Subcutaneous abdominal adipose tissue (tissue), 5 donors: Measurements from ENCODE around the gene PISD.

Experiments used
- H3K27ac ChIP-seq: one replicate; pipeline ENCODE4 v1.7.0; 2013; ENCODE audit warnings: low read depth, mild to moderate bottlenecking, inconsistent platforms, low read length, moderate library complexity
- H3K27me3 ChIP-seq, 5 donors: one replicate each; pipeline ENCODE4 v1.7.0; 2013; ENCODE audit warnings: low read length in 5 of 5, inconsistent platforms in 1 of 5; ENCODE audit not compliant: control insufficient read depth in 5 of 5, insufficient read depth in 4 of 5
- H3K36me3 ChIP-seq, 5 donors: one replicate each; pipeline ENCODE4 v1.7.0; 2013; ENCODE audit warnings: low read length in 5 of 5; ENCODE audit not compliant: control insufficient read depth in 5 of 5, insufficient read depth in 5 of 5
- H3K4me1 ChIP-seq, 5 donors: one replicate each; pipeline ENCODE4 v1.7.0; 2013; ENCODE audit warnings: low read length in 5 of 5, mild to moderate bottlenecking in 3 of 5, moderate library complexity in 1 of 5; ENCODE audit not compliant: control insufficient read depth in 5 of 5, insufficient read depth in 5 of 5
- H3K4me3 ChIP-seq, 5 donors: one replicate each; pipeline ENCODE4 v1.7.0; 2013; ENCODE audit warnings: low read length in 5 of 5, low read depth in 1 of 5
- H3K9ac ChIP-seq, 5 donors: one replicate each; pipeline ENCODE4 v1.7.0; 2013; ENCODE audit warnings: low read length in 5 of 5, mild to moderate bottlenecking in 4 of 5, moderate library complexity in 3 of 5
- H3K9me3 ChIP-seq, 5 donors: one replicate each; pipeline ENCODE4 v1.7.0; 2013; ENCODE audit warnings: low read length in 5 of 5; ENCODE audit not compliant: control insufficient read depth in 5 of 5
- donor health status: healthy.
- donor health status: healthy.
- donor health status: healthy.
- donor health status: healthy.
- donor health status: healthy.

Gene PISD

GRCh38 chr22:31612891-31613285 lies 49.1 kb downstream of the PISD start:
- Histone ChIP-seq H3K4me1 (peaks cover 13 to 39% (median 37%) of the 10 kb centered on the region in 5 donors), H3K36me3 (peaks cover 0 to 37% (median 20%) of the 10 kb centered on the region in 5 donors), H3K27ac (no peak overlapping the region), H3K9ac (no peak overlapping the region), H3K9me3 (no peaks in the 10 kb centered on the region), H3K27me3 (no peaks in the 10 kb centered on the region), H3K4me3 (no peak overlapping the region)

GRCh38 chr22:31611061-31611760 lies 50.8 kb downstream of the PISD start:
- Histone ChIP-seq H3K27me3 (no peaks in the 10 kb centered on the region), H3K36me3 (peaks cover 0 to 25% (median 5%) of the 10 kb centered on the region in 5 donors), H3K4me3 (no peak overlapping the region), H3K9ac (no peak overlapping the region), H3K4me1 (peaks cover 9 to 29% (median 27%) of the 10 kb centered on the region in 5 donors), H3K27ac (no peak overlapping the region), H3K9me3 (no peaks in the 10 kb centered on the region)

- Histone ChIP-seq H3K9me3 (no peaks in the 10 kb centered on the region), H3K4me1 (peaks cover 4 to 23% (median 21%) of the 10 kb centered on the region in 5 donors), H3K9ac (no peak overlapping the region), H3K27me3 (no peaks in the 10 kb centered on the region), H3K4me3 (no peak overlapping the region), H3K36me3 (peaks cover 0 to 25% (median 5%) of the 10 kb centered on the region in 5 donors), H3K27ac (no peak overlapping the region)
These were observed 51.4 kb downstream of the PISD start for GRCh38 chr22:31610611-31611010.

GRCh38 chr22:31609716-31610115 lies 52.3 kb downstream of the PISD start:
- no peaks in the 10 kb centered on the region for H3K9me3 ChIP-seq
- no peak overlapping the region for H3K27ac ChIP-seq
- H3K4me3 ChIP-seq, result no peak overlapping the region
- H3K27me3 ChIP-seq, result no peaks in the 10 kb centered on the region
- H3K9ac ChIP-seq, result no peak overlapping the region
- H3K36me3 ChIP-seq, result peaks cover 0 to 31% (median 7%) of the 10 kb centered on the region in 5 donors
- H3K4me1 ChIP-seq, result peaks cover 0 to 14% (median 12%) of the 10 kb centered on the region in 5 donors

GRCh38 chr22:31607696-31608095 lies 54.3 kb downstream of the PISD start:
- H3K4me1 ChIP-seq, result peaks cover 0 to 6% (median 3%) of the 10 kb centered on the region in 5 donors
- no peaks in the 10 kb centered on the region for H3K27me3 ChIP-seq
- H3K4me3 ChIP-seq, result no peak overlapping the region
- H3K9me3 ChIP-seq, result no peaks in the 10 kb centered on the region
- H3K27ac ChIP-seq, result no peak overlapping the region
- H3K36me3 ChIP-seq, result peaks cover 0 to 46% (median 9%) of the 10 kb centered on the region in 5 donors
- no peak overlapping the region for H3K9ac ChIP-seq

- peaks cover 0 to 45% (median 13%) of the 10 kb centered on the region in 5 donors for H3K36me3 ChIP-seq
- no peaks in the 10 kb centered on the region for H3K27me3 ChIP-seq
- H3K4me1 ChIP-seq, result peaks cover 0 to 11% (median 3%) of the 10 kb centered on the region in 5 donors
- H3K27ac ChIP-seq, result no peak overlapping the region
- no peaks in the 10 kb centered on the region for H3K9me3 ChIP-seq
- H3K4me3 ChIP-seq, result no peak overlapping the region
- no peak overlapping the region for H3K9ac ChIP-seq
These were observed 56.0 kb downstream of the PISD start for GRCh38 chr22:31605851-31606585.

DNA sequence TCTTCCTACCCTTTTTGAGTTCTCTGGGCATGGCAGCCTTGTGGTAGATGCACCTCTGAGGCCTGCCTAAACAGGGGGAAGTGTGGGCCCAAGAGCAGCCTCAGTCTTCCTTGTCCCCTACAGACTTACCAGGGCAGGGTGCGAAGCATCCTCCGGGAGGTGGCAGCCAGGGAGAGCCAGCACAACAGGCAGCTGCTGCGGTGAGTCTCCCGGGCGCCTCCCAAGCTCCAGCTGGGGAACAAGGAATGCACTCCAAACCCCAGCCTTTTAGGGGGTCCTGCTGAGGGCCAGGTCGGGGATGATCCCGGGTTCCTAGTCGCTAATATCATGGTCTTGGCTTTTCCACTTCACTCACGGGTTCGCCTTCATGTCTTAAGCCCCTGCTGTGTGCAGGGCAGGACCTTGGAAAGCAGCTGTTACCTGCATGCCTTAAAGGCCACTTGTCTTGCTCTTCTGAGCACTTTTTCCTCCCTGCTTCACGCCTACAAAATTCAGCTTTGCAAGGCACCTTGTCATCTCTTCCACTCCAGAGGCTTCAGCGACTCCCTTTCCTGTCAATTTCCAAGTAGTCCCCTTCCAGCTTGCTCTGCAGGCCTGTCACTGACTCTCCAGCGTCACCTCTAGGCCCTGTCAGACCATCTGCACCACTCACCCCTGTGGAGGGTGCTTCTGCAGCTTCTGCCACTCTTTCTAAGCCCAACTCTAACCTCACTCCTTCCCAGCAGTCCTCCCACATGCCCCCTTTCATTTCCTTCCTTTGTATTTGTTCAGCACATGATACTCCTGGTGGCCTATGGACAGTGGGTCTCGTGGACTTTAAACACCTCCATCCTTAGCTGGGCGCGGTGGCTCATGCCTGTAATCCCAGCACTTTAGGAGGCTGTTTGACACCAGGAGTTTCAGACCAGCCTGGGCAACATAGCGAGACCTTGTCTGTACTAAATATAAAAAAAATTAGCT lies 57.0 kb downstream of the PISD start:
- H3K36me3 ChIP-seq, result peaks cover 0 to 38% (median 13%) of the 10 kb centered on the region in 5 donors
- no peak overlapping the region for H3K27ac ChIP-seq
- no peaks in the 10 kb centered on the region for H3K9me3 ChIP-seq
- H3K4me1 ChIP-seq, result peaks cover 0 to 5% (median 0%) of the 10 kb centered on the region in 5 donors
- no peaks in the 10 kb centered on the region for H3K27me3 ChIP-seq
- no peak overlapping the region for H3K4me3 ChIP-seq
- no peak overlapping the region for H3K9ac ChIP-seq

- Histone ChIP-seq H3K4me3 (no peak overlapping the region), H3K27ac (no peak overlapping the region)
These were observed 57.8 kb downstream of the PISD start for GRCh38 chr22:31604137-31604705.

GRCh38 chr22:31603574-31603973 lies 58.4 kb downstream of the PISD start:
- H3K4me3 ChIP-seq, result no peak overlapping the region
- H3K4me1 ChIP-seq, result peaks cover 0 to 5% (median 0%) of the 10 kb centered on the region in 5 donors
- no peak overlapping the region for H3K9ac ChIP-seq
- H3K9me3 ChIP-seq, result no peaks in the 10 kb centered on the region
- H3K36me3 ChIP-seq, result peaks cover 0 to 38% (median 13%) of the 10 kb centered on the region in 5 donors
- no peak overlapping the region for H3K27ac ChIP-seq
- no peaks in the 10 kb centered on the region for H3K27me3 ChIP-seq

More at GRCh38 chr22:31604137-31604705, 57.8 kb downstream of the PISD start:
- H3K27me3 ChIP-seq, result no peaks in the 10 kb centered on the region
- no peak overlapping the region for H3K9ac ChIP-seq
- H3K4me1 ChIP-seq, result peaks cover 0 to 5% (median 0%) of the 10 kb centered on the region in 5 donors
- H3K9me3 ChIP-seq, result no peaks in the 10 kb centered on the region
- H3K36me3 ChIP-seq, result peaks cover 0 to 38% (median 13%) of the 10 kb centered on the region in 5 donors
